ENCODE results near the gene OR2AG2.

GRCh38 chr11:6724013-6724412, 47.8 kb downstream of the OR2AG2 start:
- TF ChIP-seq, protein P1, sequence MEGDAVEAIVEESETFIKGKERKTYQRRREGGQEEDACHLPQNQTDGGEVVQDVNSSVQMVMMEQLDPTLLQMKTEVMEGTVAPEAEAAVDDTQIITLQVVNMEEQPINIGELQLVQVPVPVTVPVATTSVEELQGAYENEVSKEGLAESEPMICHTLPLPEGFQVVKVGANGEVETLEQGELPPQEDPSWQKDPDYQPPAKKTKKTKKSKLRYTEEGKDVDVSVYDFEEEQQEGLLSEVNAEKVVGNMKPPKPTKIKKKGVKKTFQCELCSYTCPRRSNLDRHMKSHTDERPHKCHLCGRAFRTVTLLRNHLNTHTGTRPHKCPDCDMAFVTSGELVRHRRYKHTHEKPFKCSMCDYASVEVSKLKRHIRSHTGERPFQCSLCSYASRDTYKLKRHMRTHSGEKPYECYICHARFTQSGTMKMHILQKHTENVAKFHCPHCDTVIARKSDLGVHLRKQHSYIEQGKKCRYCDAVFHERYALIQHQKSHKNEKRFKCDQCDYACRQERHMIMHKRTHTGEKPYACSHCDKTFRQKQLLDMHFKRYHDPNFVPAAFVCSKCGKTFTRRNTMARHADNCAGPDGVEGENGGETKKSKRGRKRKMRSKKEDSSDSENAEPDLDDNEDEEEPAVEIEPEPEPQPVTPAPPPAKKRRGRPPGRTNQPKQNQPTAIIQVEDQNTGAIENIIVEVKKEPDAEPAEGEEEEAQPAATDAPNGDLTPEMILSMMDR (conservative IDR thresholded peaks at IDR 0.05), result no peak
- no peak for TF ChIP-seq ZFX (IDR thresholded peaks at IDR 0.05)
